ENCODE results near the gene GANC. TPM values are rescaled to one million over a fixed set of nuclear protein-coding genes. Genes with fewer than 3 reads are reported as not detected.

GANC gene
- total RNA-seq, 1 donor, result 25.5 TPM

DNA sequence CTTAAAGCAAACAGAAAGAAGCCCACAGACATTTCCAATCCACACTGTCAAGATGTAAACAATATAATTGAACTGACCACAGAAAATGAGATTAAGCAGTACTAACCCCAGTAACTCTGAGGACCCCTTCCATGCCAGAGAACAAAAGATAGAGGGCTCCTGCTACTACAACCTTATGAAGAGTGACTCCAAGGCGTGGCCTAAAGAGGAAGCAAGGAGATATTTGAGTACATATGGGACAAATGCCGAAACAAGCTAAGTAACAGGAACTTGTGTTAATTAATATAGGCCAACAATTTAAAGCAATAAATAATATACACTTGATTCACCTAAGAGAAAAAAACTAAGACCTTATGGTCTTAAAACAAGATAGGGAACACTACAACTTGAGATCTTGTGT is 39.9 kb upstream of the GANC start:
- TF ChIP-seq, protein P1, sequence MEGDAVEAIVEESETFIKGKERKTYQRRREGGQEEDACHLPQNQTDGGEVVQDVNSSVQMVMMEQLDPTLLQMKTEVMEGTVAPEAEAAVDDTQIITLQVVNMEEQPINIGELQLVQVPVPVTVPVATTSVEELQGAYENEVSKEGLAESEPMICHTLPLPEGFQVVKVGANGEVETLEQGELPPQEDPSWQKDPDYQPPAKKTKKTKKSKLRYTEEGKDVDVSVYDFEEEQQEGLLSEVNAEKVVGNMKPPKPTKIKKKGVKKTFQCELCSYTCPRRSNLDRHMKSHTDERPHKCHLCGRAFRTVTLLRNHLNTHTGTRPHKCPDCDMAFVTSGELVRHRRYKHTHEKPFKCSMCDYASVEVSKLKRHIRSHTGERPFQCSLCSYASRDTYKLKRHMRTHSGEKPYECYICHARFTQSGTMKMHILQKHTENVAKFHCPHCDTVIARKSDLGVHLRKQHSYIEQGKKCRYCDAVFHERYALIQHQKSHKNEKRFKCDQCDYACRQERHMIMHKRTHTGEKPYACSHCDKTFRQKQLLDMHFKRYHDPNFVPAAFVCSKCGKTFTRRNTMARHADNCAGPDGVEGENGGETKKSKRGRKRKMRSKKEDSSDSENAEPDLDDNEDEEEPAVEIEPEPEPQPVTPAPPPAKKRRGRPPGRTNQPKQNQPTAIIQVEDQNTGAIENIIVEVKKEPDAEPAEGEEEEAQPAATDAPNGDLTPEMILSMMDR (IDR thresholded peaks at IDR 0.05; ENCODE audit: insufficient read depth, low read depth, low read length), result no peak
- no peak overlapping the region for H3K4me3 ChIP-seq (ENCODE audit: low read depth, low read length)
- DNase-seq (ENCODE audit: low read depth), result no peak

DNA sequence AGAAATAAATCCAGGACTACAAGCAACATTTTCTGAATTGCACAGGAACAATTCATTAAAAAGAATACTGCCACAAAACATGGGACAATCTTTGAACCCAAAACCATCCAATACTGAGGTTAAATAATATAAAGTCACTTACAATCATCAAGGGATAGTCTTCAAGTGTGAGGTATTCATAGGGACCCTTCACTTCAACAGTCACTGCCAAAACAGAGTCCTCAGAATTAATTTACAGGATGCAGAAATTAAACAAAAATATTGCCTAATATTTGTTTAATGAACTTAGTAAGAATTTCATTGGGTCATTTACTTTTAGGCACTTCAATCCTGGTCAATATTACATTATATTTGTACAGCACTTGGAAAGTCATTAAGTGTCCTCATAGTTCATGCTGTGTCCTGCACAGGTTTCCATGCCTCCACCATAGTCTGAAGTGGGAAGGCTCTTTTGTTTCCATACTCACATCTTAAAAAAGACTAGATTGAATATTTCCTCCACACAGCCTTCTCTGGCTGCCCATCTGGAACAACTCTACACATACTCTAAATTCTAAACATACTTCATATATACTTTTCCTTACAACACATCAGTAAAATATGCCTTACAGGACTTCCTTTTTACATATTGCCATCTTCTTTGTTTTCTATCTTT is 33.3 kb upstream of the GANC start:
- DNase-seq (ENCODE audit: low read depth), result no peak
- no peak overlapping the region for H3K4me3 ChIP-seq (ENCODE audit: low read depth, low read length)
- TF ChIP-seq, protein P1 (IDR thresholded peaks at IDR 0.05; ENCODE audit: insufficient read depth, low read depth, low read length), result no peak

DNA sequence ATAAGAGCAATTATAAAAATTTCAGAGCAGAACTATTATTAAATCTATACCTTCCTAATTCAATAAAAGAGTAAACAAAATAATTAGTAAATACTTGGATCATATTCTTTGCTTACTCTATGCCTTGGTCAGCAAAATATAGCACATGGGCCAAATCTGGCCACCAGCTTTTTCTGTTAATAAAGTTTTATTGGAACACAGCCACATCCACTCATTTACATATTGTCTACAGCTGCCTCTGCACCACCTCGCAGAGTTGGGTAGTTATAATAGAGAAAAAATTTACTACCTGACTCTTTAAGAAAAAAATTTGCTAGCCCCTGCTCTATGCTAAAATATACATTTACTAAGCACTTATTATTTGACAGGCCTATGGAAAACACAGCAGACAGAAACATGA is 32.2 kb upstream of the GANC start:
- H3K4me3 ChIP-seq (ENCODE audit: low read depth, low read length), result no peak overlapping the region
- TF ChIP-seq, protein P1 (IDR thresholded peaks at IDR 0.05; ENCODE audit: insufficient read depth, low read depth, low read length), result no peak
- DNase-seq (ENCODE audit: low read depth), result no peak

DNA sequence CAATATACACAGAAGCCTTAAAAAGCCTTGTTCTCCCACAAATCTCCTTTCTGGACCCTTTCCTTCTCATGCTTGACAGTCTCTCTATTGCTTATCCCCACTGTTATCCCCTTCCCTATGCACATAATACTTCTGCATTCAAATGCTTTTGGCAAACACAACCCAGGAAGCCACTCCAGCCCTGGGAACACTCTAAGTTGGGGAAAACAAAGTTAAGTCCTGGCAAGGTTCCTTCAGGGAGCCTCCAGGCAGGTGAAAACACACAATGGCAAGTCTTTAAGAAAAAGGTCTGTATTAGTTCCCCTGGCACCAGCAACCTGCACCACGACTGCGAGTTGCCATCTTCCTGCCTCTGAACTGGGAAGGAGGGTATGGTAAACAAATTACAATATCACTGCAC is 19.7 kb upstream of the GANC start:
- no peak for DNase-seq (ENCODE audit: low read depth)
- no peak overlapping the region for H3K4me3 ChIP-seq (ENCODE audit: low read depth, low read length)
- TF ChIP-seq, protein P1 (IDR thresholded peaks at IDR 0.05; ENCODE audit: insufficient read depth, low read depth, low read length), result no peak

DNA sequence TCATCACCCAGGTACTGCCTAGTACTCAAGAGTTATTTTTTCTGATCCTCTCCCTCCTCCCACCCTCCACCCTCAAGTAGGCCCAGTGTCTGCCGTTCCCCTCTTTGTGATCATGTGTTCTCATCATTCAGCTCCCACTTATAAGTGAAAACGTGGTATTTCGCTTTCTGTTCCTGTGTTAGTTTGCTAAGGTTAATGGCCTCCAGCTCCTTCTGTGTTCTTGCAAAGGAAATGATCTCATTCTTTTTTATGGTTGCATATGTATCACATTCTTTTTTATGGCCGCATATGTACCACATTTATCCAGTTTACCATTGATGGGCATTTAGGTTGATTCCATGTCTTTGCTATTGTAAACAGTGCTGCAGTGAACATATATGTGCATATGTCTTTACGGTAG is 8.2 kb upstream of the GANC start:
- TF ChIP-seq, protein P1 (IDR thresholded peaks at IDR 0.05; ENCODE audit: insufficient read depth, low read depth, low read length), result no peak
- H3K4me3 ChIP-seq (ENCODE audit: low read depth, low read length), result no peak overlapping the region
- DNase-seq (ENCODE audit: low read depth), result no peak

DNA sequence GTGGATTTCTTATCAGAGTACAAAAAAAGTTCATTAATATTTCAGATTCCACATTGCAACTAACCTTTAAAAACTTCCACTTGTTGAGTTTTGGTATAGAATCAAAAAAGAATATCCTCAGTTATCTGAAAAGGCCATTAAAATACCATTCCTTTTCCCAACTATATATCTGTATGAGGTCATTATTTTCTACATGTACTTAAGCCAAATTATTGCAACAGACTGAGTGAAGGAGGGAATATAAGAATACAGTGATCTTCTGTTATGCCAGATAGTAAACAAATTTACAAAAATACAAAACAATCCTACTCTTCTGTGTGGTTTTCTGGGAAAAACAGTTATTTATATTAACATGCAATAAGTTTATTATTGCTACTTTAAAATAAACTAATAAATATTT is 5.7 kb upstream of the GANC start:
- H3K4me3 ChIP-seq (ENCODE audit: low read depth, low read length), result no peak overlapping the region
- DNase-seq (ENCODE audit: low read depth), result peak; percentile 27
- TF ChIP-seq, protein P1 (IDR thresholded peaks at IDR 0.05; ENCODE audit: insufficient read depth, low read depth, low read length), result no peak

DNA sequence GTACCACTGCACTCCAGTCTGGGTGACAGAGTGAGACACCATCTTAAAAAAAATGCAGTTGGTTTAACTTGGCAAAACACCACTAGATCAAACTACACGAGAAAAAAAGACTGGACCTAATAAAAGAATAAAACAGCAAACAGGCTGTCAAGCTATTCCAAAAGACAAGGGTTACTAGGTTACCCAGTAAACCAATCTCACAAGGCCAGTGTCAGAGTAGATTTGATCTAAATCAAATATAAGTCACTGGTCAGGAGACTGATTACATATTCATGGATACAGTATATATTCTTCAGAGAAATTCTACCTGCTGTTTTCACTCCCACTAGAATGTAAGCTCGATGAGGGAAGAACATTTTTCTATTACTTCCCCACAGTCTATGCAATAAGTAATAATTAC is 2.5 kb upstream of the GANC start:
- TF ChIP-seq, protein P1 (IDR thresholded peaks at IDR 0.05; ENCODE audit: insufficient read depth, low read depth, low read length), result no peak

More for the DNA sequence above, 2.5 kb upstream of the GANC start:
- peak overlapping the region; percentile 85 for H3K4me3 ChIP-seq (ENCODE audit: low read depth, low read length)
- no peak for DNase-seq (ENCODE audit: low read depth)
